ENCODE results near the gene AP3D1. TPM values are rescaled to one million over a fixed set of nuclear protein-coding genes. Genes with fewer than 3 reads are reported as not detected.

AP3D1 gene
- total and polyA plus RNA-seq, 2 donors from 2014 or later: 68.4 to 125 TPM

DNA sequence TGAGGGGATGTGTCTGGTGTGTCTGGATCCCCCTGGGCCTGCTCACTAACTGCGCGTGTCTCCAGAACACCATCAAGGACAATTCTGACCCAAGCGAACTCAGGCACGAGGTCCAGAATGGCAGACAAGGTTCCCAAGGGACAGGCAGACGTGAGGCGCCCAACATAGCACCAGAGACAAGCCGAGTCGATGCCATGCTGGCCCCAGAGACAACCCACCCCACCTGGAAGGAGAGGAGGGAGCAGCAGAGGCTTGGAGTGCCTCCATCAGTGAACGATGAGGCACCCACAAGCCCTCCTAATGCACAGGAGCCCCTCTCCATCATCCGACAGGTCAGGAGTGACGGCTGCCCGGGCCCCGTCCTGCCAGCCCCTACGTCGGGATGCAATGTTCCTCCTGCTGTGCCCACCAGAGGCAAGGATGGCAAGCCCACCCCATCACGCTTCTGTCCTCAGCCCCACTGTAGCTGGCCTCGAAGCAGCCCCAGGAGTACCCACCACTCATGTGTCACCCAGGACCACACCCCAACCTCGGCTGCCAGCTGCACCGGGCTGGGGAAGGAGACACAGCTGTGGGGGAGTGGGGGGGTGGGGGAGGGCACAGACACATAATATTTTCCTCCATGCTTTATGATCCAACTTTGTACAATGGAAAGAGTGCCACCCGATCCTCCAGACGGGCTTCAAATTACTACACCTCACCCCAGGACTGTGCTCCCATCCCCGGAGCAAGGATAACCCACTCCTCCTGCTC is 11.8 kb downstream of the AP3D1 start:
- Histone ChIP-seq H3K27me3 (ENCODE audit: control insufficient read depth, insufficient read depth, low read length) (no peaks in the 10 kb centered on the region), H3K9ac (ENCODE audit: low read length in 3 of 3) (no peak overlapping the region), H3K9me3 (ENCODE audit: control insufficient read depth in 2 of 3, insufficient read depth in 1 of 3, low read length in 3 of 3) (no peaks in the 10 kb centered on the region), H3K4me1 (ENCODE audit: control insufficient read depth in 2 of 3, insufficient read depth in 2 of 3, low read depth in 1 of 3, low read length in 3 of 3) (no peaks in the 10 kb centered on the region), H3K27ac (ENCODE audit: low read depth in 2 of 2, low read length in 2 of 2) (no peak overlapping the region), H3K4me3 (ENCODE audit: low read length in 3 of 3) (no peak overlapping the region), H3K36me3 (ENCODE audit: control insufficient read depth in 2 of 3, insufficient read depth in 3 of 3, low read length in 3 of 3) (peaks cover 0 to 13% (median 12%) of the 10 kb centered on the region in 3 donors)
- FAIRE-seq (no peak), DNase-seq (peak in 3 of 5 donors; percentile 67 to 75 (median 71))
- intact Hi-C loops (cut with DNase I): no loop called here
- TF ChIP-seq, protein P1, sequence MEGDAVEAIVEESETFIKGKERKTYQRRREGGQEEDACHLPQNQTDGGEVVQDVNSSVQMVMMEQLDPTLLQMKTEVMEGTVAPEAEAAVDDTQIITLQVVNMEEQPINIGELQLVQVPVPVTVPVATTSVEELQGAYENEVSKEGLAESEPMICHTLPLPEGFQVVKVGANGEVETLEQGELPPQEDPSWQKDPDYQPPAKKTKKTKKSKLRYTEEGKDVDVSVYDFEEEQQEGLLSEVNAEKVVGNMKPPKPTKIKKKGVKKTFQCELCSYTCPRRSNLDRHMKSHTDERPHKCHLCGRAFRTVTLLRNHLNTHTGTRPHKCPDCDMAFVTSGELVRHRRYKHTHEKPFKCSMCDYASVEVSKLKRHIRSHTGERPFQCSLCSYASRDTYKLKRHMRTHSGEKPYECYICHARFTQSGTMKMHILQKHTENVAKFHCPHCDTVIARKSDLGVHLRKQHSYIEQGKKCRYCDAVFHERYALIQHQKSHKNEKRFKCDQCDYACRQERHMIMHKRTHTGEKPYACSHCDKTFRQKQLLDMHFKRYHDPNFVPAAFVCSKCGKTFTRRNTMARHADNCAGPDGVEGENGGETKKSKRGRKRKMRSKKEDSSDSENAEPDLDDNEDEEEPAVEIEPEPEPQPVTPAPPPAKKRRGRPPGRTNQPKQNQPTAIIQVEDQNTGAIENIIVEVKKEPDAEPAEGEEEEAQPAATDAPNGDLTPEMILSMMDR (IDR thresholded peaks at IDR 0.05; ENCODE audit: borderline replicate concordance, extremely low read depth, insufficient read depth): no peak

DNA sequence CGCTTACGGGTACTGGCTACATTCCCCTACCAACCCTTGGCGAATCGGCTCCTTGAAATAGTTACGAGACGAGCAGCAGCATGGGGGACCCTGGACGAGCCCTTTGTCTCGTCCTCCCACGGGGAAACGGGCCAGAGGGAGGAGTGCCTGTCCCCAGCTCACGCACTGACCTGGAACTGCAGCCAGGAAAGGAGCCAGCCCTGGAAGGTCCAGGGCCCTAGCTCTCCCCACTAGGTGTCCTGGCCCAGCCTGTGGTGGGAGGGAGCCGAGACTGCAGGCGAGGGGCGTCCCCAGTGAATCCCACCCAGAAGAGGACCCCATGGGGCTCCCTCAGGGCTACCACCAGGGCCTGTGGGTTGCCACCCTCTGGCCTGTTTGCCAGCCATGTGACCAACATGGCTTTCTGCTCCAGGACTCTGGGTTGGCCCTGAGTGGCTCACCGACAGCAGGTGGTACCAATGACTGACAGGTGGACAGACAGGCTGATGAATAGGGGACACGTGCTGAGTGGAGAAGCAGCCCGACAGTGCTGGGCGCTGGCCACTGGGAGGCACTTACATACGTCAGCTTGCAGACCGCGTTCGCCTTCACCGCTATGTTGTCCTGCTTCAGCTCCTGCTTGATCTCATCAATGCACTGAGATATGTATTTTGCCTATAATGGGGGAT is 13.2 kb downstream of the AP3D1 start:
- DNase-seq (no peak), FAIRE-seq (no peak)
- Histone ChIP-seq H3K36me3 (ENCODE audit: control insufficient read depth in 2 of 3, insufficient read depth in 3 of 3, low read length in 3 of 3) (peaks cover 0 to 13% (median 12%) of the 10 kb centered on the region in 3 donors), H3K27me3 (ENCODE audit: control insufficient read depth, insufficient read depth, low read length) (no peaks in the 10 kb centered on the region), H3K9me3 (ENCODE audit: control insufficient read depth in 2 of 3, insufficient read depth in 1 of 3, low read length in 3 of 3) (no peaks in the 10 kb centered on the region), H3K4me1 (ENCODE audit: control insufficient read depth in 2 of 3, insufficient read depth in 2 of 3, low read depth in 1 of 3, low read length in 3 of 3) (no peaks in the 10 kb centered on the region), H3K4me3 (ENCODE audit: low read length in 3 of 3) (no peak overlapping the region), H3K9ac (ENCODE audit: low read length in 3 of 3) (no peak overlapping the region), H3K27ac (ENCODE audit: low read depth in 2 of 2, low read length in 2 of 2) (no peak overlapping the region)
- intact Hi-C loops (cut with DNase I): no loop called here
- TF ChIP-seq, protein P1 (IDR thresholded peaks at IDR 0.05; ENCODE audit: borderline replicate concordance, extremely low read depth, insufficient read depth): no peak

DNA sequence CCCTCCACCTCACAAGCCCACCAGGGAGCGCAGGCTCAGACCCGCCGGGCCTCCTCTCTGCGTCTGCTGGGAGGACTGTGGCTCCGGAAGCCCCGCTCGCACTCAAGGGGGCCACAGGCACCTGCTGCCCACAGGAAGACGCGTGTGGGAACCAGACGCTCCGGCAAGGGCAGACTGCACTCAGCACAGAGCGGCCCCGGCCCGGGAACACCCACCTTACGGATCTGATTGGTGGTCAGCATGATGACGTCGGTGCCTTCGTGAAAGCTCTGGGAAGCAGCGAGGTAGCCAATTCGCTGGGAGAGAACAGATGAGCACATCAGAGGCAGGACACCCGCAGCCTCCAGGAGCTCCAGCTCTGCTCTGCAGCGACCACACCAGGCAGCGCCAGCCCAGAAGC is 14.6 kb downstream of the AP3D1 start:
- peak in 1 of 5 donors; percentile 71 for DNase-seq
- TF ChIP-seq, protein P1 (IDR thresholded peaks at IDR 0.05; ENCODE audit: borderline replicate concordance, extremely low read depth, insufficient read depth): no peak
- H3K27ac ChIP-seq (ENCODE audit: low read depth in 2 of 2, low read length in 2 of 2): no peak overlapping the region
- no peak overlapping the region for H3K9ac ChIP-seq (ENCODE audit: low read length in 3 of 3)
- H3K4me3 ChIP-seq (ENCODE audit: low read length in 3 of 3): no peak overlapping the region
- H3K27me3 ChIP-seq (ENCODE audit: control insufficient read depth, insufficient read depth, low read length): no peaks in the 10 kb centered on the region
- intact Hi-C loops (cut with DNase I): no loop called here
- no peaks in the 10 kb centered on the region for H3K9me3 ChIP-seq (ENCODE audit: control insufficient read depth in 2 of 3, insufficient read depth in 1 of 3, low read length in 3 of 3)
- peaks cover 0 to 24% (median 23%) of the 10 kb centered on the region in 3 donors for H3K36me3 ChIP-seq (ENCODE audit: control insufficient read depth in 2 of 3, insufficient read depth in 3 of 3, low read length in 3 of 3)
- H3K4me1 ChIP-seq (ENCODE audit: control insufficient read depth in 2 of 3, insufficient read depth in 2 of 3, low read depth in 1 of 3, low read length in 3 of 3): no peaks in the 10 kb centered on the region
- FAIRE-seq: no peak
